GM18909 (cell line): ENCODE measurements around the gene ZBTB7A.

Experiments used
- ATAC-seq: cut with Tn5 transposase; IDR thresholded peaks from one replicate; pipeline ENCODE4 v1.9.1; 2021; ENCODE audit warnings: mild to moderate bottlenecking; ENCODE audit not compliant: unreplicated experiment, poor library complexity

The ZBTB7A gene

GRCh38 chr19:4066682-4067395 lies at the start of gene ZBTB7A:
Gene ZBTB7A (minus strand): TSS chr19:4066899. CDS start chr19:4055232, 11,667 bp downstream.
- no peak for ATAC-seq

DNA sequence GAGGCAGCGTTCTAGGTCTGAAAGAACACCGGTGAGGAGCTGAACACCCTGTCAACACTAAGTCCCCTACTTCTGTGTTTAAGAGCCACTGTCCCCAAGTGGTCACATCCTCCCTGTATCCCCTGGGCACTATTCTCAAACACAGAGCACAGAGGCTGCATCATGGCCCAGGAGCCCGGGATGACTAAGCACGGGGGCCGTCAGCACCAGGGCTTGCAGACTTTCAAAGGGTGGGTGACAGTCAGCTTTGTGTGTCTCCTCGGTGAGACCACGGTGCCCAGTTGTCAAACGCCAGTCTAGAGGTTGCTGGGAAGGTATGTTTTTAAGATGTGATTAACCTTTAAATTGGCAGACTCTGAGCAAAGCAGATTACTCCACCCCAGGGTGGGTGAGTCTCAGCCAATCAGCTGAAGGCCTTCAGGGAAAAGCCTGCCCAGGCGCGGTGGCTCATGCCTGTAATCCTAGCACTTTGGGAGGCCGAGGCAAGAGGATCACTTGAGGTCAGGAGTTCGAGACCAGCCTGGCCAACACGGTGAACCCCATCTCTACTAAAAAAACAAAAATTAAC lies 49.2 kb upstream of the ZBTB7A start:
- no peak for ATAC-seq

DNA sequence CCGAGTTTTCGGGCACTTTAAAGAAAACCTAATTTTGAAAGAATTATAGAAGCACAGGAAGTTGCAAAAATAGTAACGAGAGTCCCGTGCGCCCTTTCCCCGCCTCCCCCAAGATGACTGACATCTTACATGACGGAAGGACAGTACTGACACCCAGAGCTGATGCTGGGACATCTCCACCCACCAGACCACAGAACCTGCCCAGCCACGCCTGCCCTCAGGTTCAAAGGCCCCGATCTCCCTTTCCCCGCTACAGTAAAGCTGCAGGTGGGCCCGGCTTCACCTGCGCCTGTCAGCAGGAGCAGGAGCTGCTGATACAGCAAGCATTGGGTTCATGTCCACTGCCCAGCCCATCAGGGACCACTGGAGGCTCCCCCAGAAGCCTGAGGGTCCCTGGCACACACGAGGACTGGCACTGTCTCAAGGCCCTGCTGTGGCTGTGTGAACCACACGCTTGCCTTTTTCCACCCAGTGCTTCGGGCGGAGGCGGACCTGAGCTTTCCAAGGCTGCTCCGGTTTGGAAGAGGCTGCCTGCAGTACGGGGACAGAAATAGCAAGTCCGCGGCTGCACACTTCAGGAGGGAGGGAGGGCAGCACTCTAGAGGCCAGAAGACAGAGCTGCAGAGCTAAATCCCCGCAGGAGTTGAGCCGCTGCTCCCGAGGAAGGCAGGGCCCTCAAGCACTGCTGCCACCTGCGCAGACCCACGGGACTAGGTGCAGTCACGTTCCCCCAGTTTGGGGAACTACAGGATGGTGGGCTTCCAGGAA lies 48.5 kb upstream of the ZBTB7A start:
- peak; percentile 72 for ATAC-seq

DNA sequence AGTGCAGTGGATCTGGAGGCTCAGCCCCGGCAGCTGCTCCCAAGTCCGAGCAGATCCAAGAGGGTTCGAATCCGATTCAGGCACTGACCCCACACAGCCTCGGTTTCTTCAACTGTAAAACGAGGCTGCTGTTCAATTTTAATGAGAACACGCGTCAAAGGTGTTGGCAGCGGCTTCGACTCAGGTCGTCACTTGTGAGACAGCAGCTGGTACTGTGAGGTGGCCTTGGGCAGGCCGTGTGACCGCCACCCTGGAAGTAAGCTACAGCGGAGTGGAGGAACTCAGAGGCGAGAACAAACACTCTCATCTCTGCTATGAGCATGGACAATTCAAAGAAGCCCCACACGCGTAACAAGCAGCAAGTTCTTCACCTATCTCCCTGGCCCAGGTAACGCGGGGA lies 47.5 kb upstream of the ZBTB7A start:
- ATAC-seq = no peak

DNA sequence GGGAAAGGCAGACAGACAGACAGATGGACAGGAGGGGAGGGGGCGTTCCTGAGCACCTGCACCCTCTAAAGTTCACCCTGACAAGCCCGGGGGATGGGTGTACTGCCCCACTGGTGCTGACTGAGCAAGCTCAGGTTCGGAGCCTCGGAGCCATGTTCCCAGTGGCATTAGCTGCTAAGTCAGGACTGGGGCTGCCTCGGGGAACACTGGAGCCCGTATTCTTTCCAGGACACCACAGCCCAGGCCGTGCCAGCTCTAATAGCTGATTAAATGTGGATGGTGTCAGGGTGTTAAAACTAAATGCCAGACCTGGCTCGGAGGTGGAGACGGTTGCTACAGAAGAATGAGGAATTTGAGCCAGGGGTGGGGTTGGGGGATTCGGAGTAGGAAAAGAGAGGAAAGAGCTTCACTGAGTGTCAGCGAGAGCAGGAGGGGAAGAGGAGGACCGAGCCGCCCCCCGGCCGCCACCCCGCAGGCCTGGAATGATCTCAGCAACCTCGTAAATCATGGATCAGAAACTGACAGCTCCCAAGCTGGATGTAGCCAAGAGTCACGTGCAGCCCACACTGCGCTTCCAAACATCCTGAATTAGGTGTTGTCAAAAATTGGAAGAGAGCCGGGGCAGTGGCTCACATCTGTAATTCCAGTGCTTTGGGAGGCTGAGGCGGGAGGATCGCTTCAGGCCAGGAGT lies 46.8 kb upstream of the ZBTB7A start:
- ATAC-seq = no peak

DNA sequence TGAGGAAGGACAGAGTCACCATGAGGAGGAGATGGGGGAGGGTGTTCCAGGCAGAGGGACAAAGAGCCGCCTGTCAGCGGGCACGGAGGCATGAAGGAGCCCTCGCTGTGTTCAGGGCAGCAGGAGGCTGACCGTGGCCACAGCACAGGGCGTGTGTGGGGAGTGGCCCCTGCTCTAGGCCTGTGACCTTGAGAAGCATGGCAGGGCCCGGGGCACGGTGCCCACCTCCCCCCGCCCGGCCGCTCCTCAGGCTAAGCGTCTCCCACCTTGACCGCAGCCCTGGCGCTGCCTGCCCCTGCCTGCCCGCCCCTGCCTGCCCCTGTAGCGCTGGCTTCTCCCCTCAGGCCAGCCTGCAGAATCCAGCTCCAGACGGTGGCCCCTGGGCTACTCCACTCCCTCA lies 45.7 kb upstream of the ZBTB7A start:
- no peak for ATAC-seq

- no peak for ATAC-seq
These were observed 42.9 kb upstream of the ZBTB7A start for GRCh38 chr19:4109626-4109945.

DNA sequence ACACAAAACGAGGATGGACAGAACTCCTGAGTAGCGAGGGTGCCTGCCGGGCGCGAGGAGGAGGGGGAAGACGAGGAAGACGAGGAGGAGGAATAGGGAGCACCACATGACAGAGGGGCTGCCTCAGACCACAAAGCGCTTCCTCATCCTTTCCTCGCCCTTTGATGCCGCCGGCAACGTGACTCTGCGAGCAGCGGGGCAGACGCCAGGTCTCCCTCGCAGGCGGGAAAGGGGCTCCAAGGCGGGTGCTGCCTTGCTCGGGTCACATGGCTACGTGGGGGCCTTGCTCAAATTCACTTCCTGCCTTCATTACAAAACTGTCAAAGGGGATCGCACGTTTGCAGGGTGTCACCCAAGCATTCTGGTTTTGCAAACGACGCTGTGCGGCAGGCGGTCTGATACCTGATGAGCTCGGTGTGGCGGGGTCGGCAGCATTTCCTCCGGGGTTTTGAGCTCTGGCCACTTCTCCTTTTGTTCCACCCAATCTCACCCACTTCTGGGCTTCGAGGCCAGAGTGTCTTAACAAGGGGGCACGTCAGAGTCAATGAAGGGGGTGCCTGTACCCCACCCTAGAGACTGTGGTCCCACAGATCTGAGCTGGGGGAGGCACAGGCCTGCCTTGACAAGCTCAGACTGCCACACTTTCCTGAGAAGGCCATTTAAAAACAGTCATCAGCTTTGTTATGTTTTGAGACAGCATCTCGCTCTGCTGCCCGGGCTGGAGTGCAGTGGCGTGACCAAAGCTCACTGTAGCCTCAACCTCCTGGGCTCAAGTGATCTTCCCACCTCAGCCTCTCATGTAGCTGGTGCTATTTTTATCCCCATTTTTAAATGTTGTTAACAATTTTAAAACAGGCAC lies 42.3 kb upstream of the ZBTB7A start:
- ATAC-seq = peak; percentile 67

DNA sequence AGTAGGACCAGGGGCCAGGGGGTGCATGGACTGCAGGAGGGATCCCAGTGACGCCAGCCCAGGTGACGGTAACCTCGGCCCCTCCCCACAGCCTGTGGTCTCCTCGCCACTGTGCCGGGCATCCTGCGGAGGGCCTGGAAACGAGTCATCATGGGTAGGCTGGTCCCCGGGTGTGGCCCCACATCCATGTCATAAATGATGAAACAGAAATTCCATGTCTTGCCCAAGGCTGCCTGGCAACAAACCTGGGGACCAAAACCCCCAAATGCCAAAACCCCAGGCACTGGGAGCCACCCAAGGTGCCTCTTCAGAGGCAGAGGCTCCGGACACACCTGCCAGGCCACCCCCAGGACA lies 36.4 kb upstream of the ZBTB7A start:
- no peak for ATAC-seq

GRCh38 chr19:4102339-4103079 lies 35.8 kb upstream of the ZBTB7A start:
- ATAC-seq = no peak

DNA sequence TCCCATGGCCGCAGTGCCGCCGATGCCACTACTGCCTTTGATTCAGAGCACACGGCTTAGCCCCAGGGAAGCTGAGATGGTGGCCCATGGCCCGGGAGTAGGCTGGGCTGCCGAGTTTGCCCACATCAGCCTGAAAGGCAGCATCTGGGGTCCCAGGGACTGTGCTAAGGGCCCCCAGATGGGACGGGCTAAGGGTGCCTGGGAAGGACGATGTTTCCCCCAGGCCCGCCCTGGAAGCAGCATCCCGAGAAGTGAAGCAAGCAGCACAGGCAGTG lies 34.7 kb upstream of the ZBTB7A start:
- ATAC-seq = no peak

GRCh38 chr19:4100647-4101495 lies 34.2 kb upstream of the ZBTB7A start:
- ATAC-seq = no peak

- ATAC-seq = no peak
These were observed 32.5 kb upstream of the ZBTB7A start for GRCh38 chr19:4099041-4099764.

DNA sequence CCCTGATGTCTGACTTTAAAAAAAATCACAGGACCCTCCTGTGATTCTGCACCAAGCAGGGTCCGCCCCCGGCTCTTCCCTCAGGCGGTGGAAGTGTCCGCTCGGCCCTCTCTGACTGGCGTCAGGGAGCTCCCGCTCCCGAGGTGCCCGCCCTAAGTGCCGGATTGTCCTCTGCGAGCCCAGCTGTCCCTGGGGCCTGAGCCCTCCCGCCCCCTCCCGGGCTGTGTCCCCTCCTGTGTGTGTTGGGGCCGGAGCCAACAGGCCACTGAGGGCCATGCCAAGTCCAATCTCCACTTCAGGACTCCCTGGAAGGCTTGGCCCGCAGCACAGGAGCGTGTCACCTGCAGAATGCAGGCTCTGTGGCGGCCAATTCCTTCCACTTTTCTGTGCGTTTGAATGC lies 31.8 kb upstream of the ZBTB7A start:
- no peak for ATAC-seq

GRCh38 chr19:4097501-4097900 lies 30.8 kb upstream of the ZBTB7A start:
- no peak for ATAC-seq

DNA sequence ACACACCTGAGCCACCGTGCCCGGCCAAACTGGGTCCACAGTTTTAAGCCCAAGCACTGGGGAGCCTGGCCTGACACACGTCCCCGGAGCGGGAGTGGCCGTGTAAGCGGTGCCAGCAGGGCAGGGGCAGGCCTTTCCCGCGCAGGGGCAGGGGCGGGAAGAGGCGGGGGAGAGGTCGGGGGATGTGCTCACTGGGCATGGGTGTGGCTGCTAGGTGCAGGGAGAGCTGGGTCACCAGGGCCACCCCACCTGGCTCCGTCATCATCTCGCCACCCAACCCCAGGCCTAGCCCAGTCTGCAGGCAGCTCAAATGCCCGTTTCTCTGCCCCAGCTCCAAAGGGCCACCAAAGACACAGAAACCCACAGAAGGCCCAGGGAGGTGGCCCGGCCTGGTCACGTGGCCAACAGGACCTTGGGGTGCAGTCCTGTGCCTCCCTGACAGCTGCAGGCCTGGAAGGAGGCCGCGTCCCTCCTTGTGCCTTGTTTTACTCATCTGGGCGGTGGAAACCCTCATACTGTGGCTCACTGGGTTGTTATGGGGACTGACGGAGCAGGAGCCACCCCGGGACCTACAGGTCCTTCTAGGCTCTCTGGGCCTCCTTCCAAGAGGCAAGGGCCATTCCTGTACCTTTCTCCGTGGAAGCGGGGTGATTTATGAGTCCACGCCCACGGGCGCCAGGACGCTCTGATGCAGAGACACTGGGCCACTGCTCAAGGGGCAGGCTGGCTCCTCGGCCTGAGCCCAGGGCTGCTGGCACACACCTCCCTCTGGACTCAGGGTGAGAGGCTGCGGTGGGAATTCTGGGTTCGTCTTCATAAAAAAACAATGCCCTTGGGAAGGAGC lies 29.6 kb upstream of the ZBTB7A start:
- no peak for ATAC-seq

DNA sequence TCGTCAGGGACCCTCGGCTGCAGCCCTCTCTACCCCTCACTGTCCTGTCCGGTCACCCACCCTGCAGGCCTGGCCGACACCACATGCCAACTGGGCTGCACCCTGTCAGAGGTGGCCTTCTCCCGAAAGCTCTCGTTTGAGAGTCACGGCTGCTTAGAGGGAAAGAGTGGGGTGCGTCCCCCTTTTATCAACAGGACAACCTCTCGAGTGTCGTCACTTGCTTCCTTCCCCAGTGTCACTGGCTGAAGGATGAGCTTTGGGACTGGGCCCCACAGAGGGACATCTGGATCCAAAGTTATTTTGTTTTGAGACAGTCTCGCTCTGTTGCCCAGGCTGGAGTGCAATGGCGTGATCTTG lies 28.8 kb upstream of the ZBTB7A start:
- no peak for ATAC-seq
